Liver (tissue), 9 donors: Measurements from ENCODE around the gene SLC15A2. TPM values are rescaled to one million over a fixed set of nuclear protein-coding genes. Genes with fewer than 3 reads are reported as not detected.

Source experiments
- DNase-seq: peaks from one replicate; pipeline ENCODE4 v3.0.0-alpha.2; 2017; ENCODE audit warnings: low spot score
- H3K27ac ChIP-seq, 2 donors: one replicate each; pipeline ENCODE4 v1.7.0; 2013; ENCODE audit warnings: inconsistent platforms in 2 of 2, low read length in 2 of 2, control low read depth in 1 of 2, low read depth in 1 of 2, mild to moderate bottlenecking in 1 of 2
- H3K27me3 ChIP-seq, 4 donors: one replicate each; pipeline versions ENCODE4 v1.6.1 to v1.7.0; 2013; ENCODE audit warnings: low read length in 3 of 4, inconsistent platforms in 1 of 4, mild to moderate bottlenecking in 1 of 4, moderate library complexity in 1 of 4; ENCODE audit not compliant: control insufficient read depth in 4 of 4, insufficient read depth in 4 of 4
- H3K36me3 ChIP-seq, 4 donors: one replicate each; pipeline versions ENCODE4 v1.6.1 to v1.7.0; 2013; ENCODE audit warnings: low read length in 3 of 4, mild to moderate bottlenecking in 3 of 4, low read depth in 1 of 4, moderate library complexity in 1 of 4; ENCODE audit not compliant: control insufficient read depth in 4 of 4, insufficient read depth in 3 of 4
- H3K4me1 ChIP-seq, 4 donors: one replicate each; pipeline versions ENCODE4 v1.6.1 to v1.7.0; 2013; ENCODE audit warnings: low read length in 3 of 4, mild to moderate bottlenecking in 3 of 4, moderate library complexity in 1 of 4; ENCODE audit not compliant: control insufficient read depth in 4 of 4, insufficient read depth in 4 of 4
- H3K4me3 ChIP-seq, 3 donors: one replicate each; pipeline versions ENCODE4 v1.6.1 to v1.7.0; 2013; ENCODE audit warnings: low read length in 3 of 3, control low read depth in 1 of 3, low read depth in 1 of 3, mild to moderate bottlenecking in 1 of 3
- H3K9ac ChIP-seq, 2 donors: one replicate each; pipeline ENCODE4 v1.7.0; 2013; ENCODE audit warnings: low read length in 2 of 2, mild to moderate bottlenecking in 2 of 2, moderate library complexity in 2 of 2, control low read depth in 1 of 2, low read depth in 1 of 2
- H3K9me3 ChIP-seq, 4 donors: one replicate each; pipeline versions ENCODE4 v1.6.1 to v1.7.0; 2013; ENCODE audit warnings: low read length in 3 of 4; ENCODE audit not compliant: control insufficient read depth in 4 of 4
- EGR1 ChIP-seq, 2 donors: IDR thresholded peaks; 2 replicates each; pipeline ENCODE4 v1.6.1; 2016 to 2018; ENCODE audit warnings: antibody characterized with exemption in 2 of 2, low read depth in 2 of 2
- FOXA1 ChIP-seq: IDR thresholded peaks from 2 replicates; pipeline ENCODE4 v1.6.1; 2016; ENCODE audit warnings: antibody characterized with exemption
- FOXA2 ChIP-seq: IDR thresholded peaks from 2 replicates; pipeline ENCODE4 v1.6.1; 2016; ENCODE audit warnings: antibody characterized with exemption
- GABPA ChIP-seq, 2 donors: IDR thresholded peaks in 1 of 2; conservative IDR thresholded peaks in 1 of 2; 2 replicates each; pipeline ENCODE4 v1.6.1; 2016; ENCODE audit warnings: antibody characterized with exemption in 2 of 2, mild to moderate bottlenecking in 1 of 2, moderate library complexity in 1 of 2
- HNF4A ChIP-seq, 2 donors: conservative IDR thresholded peaks; 2 replicates each; pipeline ENCODE4 v1.6.1; 2016; ENCODE audit warnings: antibody characterized with exemption in 2 of 2, mild to moderate bottlenecking in 2 of 2
- HNF4G ChIP-seq: IDR thresholded peaks from 2 replicates; pipeline ENCODE4 v1.6.1; 2016; ENCODE audit warnings: antibody characterized with exemption
- JUND ChIP-seq, 2 donors: IDR thresholded peaks; 2 replicates each; pipeline ENCODE4 v1.6.1; 2016; ENCODE audit warnings: antibody characterized with exemption in 2 of 2
- MAX ChIP-seq: IDR thresholded peaks from 2 replicates; pipeline ENCODE4 v1.6.1; 2016; ENCODE audit warnings: antibody characterized with exemption
- NR2F2 ChIP-seq: IDR thresholded peaks from 2 replicates; pipeline ENCODE4 v1.6.1; 2016; ENCODE audit warnings: antibody characterized with exemption
- REST ChIP-seq: IDR thresholded peaks from 2 replicates; pipeline ENCODE4 v1.6.1; 2016; ENCODE audit warnings: antibody characterized with exemption, mild to moderate bottlenecking
- RXRA ChIP-seq, 2 donors: IDR thresholded peaks; 2 replicates each; pipeline ENCODE4 v1.6.1; 2017 to 2018; ENCODE audit warnings: antibody characterized with exemption in 2 of 2, mild to moderate bottlenecking in 1 of 2
- SP1 ChIP-seq: IDR thresholded peaks from 2 replicates; pipeline ENCODE4 v1.6.1; 2018; ENCODE audit warnings: antibody characterized with exemption, mild to moderate bottlenecking
- TAF1 ChIP-seq: conservative IDR thresholded peaks from 2 replicates; pipeline ENCODE4 v1.6.1; 2016; ENCODE audit warnings: antibody characterized with exemption, mild to moderate bottlenecking
- YY1 ChIP-seq: IDR thresholded peaks from 2 replicates; pipeline ENCODE4 v1.6.1; 2016; ENCODE audit warnings: antibody characterized with exemption, mild to moderate bottlenecking
- WGBS: extraction: QIAGEN DNeasy Blood & Tissue Kit; methylation state at CpG from one replicate; pipeline ENCODE4 v1.1.7; 2013; 5-methylcytosine and 5-hydroxymethylcytosine counted together
- polyA plus RNA-seq, 2 donors: library from polyadenylated mRNA; stranded (reverse) in 1 of 2; unstranded in 1 of 2; fragments of 200-250 nt in 1 of 2; fragments of >200 nt in 1 of 2; fragmentation: Nextera tagmentation in 1 of 2; extraction: Ambion mirVana in 1 of 2; gene quantifications; one replicate each; pipeline versions ENCODE4 v1.2.1 to v1.2.3, GENCODE V29; 2013 to 2015
- total RNA-seq, 2 donors: library from RNA; depleted of rRNA; stranded (reverse); fragments of >200 nt; gene quantifications; one replicate each; pipeline ENCODE4 v1.2.3, GENCODE V29; 2014
- TF ChIP-seq, protein P1 (sequence below): fragments of 150-350 bp; IDR thresholded peaks from 2 replicates; pipeline ENCODE4 v1.5.1; 2017; ENCODE audit warnings: improper control_type of control experiment, low read depth, low read length; ENCODE audit not compliant: missing input control
- TF ChIP-seq, protein P2 (sequence below): IDR thresholded peaks from 2 replicates; pipeline ENCODE4 v1.6.1; 2016; ENCODE audit warnings: antibody characterized with exemption
- TF ChIP-seq, protein P3 (sequence below): IDR thresholded peaks from 2 replicates; pipeline ENCODE4 v1.6.1; 2016; ENCODE audit warnings: antibody characterized with exemption
- donor health status: healthy.
- donor health status: healthy.
- donor health status: healthy.
- donor health status: healthy.
- donor health status: healthy.

The SLC15A2 gene
- total and polyA plus RNA-seq, 4 donors, result 0.20 to 2.3 (median 0.56) TPM

DNA sequence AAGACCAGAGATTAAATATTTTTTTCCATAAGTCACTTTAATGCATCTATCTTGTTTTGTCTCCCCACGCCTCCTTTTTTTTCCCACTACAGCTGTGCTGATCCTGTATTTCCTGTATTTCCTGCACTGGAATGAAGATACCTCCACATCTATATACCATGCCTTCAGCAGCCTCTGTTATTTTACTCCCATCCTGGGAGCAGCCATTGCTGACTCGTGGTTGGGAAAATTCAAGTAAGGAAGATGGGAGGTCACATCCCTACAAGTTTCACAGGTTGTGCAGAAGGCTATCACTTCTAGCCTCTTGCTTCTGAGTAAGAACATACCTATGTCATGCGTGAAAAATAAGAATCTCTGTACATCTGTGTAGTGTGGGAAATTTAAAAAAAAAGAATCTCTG is 3.1 kb downstream of the SLC15A2 start:
- Histone ChIP-seq H3K36me3 (no peaks in the 10 kb centered on the region), H3K4me3 (no peak overlapping the region), H3K27me3 (no peaks in the 10 kb centered on the region), H3K9me3 (no peaks in the 10 kb centered on the region), H3K9ac (no peak overlapping the region), H3K27ac (no peak overlapping the region), H3K4me1 (peaks cover 0 to 4% (median 0%) of the 10 kb centered on the region in 4 donors)
- WGBS, result 98% methylated on average over 3 of the region's 3 CpGs
- DNase-seq, result no peak
- TF ChIP-seq FOXA1, result no peak
- TF ChIP-seq, protein P1, sequence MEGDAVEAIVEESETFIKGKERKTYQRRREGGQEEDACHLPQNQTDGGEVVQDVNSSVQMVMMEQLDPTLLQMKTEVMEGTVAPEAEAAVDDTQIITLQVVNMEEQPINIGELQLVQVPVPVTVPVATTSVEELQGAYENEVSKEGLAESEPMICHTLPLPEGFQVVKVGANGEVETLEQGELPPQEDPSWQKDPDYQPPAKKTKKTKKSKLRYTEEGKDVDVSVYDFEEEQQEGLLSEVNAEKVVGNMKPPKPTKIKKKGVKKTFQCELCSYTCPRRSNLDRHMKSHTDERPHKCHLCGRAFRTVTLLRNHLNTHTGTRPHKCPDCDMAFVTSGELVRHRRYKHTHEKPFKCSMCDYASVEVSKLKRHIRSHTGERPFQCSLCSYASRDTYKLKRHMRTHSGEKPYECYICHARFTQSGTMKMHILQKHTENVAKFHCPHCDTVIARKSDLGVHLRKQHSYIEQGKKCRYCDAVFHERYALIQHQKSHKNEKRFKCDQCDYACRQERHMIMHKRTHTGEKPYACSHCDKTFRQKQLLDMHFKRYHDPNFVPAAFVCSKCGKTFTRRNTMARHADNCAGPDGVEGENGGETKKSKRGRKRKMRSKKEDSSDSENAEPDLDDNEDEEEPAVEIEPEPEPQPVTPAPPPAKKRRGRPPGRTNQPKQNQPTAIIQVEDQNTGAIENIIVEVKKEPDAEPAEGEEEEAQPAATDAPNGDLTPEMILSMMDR, result no peak
- TF ChIP-seq, protein P2, sequence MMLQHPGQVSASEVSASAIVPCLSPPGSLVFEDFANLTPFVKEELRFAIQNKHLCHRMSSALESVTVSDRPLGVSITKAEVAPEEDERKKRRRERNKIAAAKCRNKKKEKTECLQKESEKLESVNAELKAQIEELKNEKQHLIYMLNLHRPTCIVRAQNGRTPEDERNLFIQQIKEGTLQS, result no peak
- no peak for TF ChIP-seq MAX
- TF ChIP-seq JUND (IDR thresholded peaks at IDR 0.05), result no peak
- no peak for TF ChIP-seq HNF4G
- TF ChIP-seq YY1, result no peak
- no peak for TF ChIP-seq GABPA (IDR thresholded peaks at IDR 0.05 in 1 of 2, conservative IDR thresholded peaks at IDR 0.05 in 1 of 2)
- no peak for TF ChIP-seq RXRA (IDR thresholded peaks at IDR 0.05)
- TF ChIP-seq, protein P3, sequence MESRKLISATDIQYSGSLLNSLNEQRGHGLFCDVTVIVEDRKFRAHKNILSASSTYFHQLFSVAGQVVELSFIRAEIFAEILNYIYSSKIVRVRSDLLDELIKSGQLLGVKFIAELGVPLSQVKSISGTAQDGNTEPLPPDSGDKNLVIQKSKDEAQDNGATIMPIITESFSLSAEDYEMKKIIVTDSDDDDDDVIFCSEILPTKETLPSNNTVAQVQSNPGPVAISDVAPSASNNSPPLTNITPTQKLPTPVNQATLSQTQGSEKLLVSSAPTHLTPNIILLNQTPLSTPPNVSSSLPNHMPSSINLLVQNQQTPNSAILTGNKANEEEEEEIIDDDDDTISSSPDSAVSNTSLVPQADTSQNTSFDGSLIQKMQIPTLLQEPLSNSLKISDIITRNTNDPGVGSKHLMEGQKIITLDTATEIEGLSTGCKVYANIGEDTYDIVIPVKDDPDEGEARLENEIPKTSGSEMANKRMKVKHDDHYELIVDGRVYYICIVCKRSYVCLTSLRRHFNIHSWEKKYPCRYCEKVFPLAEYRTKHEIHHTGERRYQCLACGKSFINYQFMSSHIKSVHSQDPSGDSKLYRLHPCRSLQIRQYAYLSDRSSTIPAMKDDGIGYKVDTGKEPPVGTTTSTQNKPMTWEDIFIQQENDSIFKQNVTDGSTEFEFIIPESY, result no peak
- TF ChIP-seq REST, result no peak
- no peak for TF ChIP-seq SP1
- TF ChIP-seq TAF1, result no peak
- no peak for TF ChIP-seq EGR1 (IDR thresholded peaks at IDR 0.05; ENCODE audit: low read depth in 2 of 2)
- TF ChIP-seq NR2F2, result no peak
- TF ChIP-seq HNF4A (conservative IDR thresholded peaks at IDR 0.05), result no peak
- TF ChIP-seq FOXA2, result no peak
